Muscle of arm (tissue), 12 donors: ENCODE measurements around the gene GPR15. TPM values are rescaled to one million over a fixed set of nuclear protein-coding genes. Genes with fewer than 3 reads are reported as not detected.

Experiments
- DNase-seq: peaks from one replicate; pipeline ENCODE4 v3.0.0-alpha.2; 2013
- polyA plus RNA-seq, 12 donors: library from polyadenylated mRNA; unstranded; fragments of 120-200 nt; gene quantifications; one replicate each; pipeline ENCODE4 v1.2.1, GENCODE V29; 2013; ENCODE audit not compliant: insufficient read length in 12 of 12

GPR15 gene
- polyA plus RNA-seq, 12 donors: not detected

DNA sequence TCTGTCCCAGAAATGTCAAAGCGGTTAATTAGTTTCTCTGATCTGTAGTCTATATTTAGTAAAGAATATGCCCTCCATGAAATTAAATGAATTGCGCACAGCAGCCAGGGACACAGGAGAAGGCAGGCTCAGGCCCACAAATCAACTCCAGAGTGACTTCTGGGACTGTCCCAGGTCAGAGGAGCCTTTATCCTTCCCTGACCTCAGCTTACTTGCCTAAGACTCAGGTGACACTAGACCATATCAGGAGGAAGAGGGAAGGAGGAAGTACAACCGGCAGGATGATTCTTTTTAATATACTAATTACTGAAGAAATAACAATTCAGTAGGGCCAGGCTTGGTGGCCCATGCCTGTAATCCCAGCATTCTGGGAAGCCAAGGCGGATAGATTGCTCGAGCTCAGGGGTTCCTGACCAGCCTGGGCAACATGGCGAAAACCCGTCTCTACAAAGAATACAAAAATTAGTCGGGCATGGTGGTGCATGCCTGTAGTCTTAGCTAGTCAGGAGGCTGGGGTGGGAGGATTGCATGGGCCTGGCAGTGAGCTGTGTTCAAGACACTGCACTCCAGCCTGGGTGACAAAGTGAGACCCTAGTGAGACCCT is 1.8 kb upstream of the GPR15 start:
- no peak for DNase-seq

DNA sequence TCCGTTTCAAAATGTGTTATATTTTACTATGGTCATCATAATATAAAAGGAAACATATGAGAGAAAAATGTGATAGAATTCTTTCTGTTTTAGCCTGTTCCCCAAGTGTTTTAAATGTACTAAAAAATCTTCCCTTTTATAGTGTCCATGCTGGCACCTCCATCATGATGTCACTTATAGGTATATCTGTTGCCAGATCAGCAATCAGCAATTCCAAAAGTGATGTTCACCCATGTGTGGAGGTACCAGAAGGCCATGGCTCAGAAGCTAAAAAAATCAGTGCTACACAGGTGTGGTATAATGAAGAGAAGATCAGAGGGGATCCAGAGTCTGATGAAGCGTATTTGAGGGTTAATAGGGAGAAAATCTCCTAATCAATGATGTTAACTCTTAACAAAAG is 1.1 kb upstream of the GPR15 start:
- DNase-seq: no peak

DNA sequence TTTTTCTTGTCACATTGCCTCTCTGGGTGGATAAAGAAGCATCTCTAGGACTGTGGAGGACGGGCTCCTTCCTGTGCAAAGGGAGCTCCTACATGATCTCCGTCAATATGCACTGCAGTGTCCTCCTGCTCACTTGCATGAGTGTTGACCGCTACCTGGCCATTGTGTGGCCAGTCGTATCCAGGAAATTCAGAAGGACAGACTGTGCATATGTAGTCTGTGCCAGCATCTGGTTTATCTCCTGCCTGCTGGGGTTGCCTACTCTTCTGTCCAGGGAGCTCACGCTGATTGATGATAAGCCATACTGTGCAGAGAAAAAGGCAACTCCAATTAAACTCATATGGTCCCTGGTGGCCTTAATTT is 478 bp downstream of the GPR15 start:
- no peak for DNase-seq

DNA sequence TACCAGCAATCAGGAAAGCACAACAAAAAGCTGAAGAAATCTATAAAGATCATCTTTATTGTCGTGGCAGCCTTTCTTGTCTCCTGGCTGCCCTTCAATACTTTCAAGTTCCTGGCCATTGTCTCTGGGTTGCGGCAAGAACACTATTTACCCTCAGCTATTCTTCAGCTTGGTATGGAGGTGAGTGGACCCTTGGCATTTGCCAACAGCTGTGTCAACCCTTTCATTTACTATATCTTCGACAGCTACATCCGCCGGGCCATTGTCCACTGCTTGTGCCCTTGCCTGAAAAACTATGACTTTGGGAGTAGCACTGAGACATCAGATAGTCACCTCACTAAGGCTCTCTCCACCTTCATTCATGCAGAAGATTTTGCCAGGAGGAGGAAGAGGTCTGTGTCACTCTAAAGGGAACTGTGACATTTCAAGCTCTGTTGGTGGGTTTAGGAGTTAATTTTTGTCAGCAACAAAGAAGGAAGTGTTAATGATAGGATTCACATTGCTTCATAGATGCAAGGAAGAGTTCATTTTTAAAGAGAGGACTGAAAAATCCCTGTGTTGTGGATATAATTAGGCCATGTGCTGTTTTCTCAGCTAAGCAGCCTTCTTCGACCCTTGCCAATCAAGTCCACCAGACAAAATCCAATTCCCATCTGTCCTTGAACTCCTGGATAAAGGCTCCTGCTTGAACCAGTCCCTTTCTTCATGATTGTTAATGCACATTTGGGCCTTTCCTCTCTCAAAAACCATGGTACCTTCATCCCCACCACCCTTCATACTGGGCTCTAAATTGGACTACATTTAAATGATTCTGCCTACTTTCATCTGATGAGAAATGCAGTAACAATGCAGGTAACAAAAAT is 1.2 kb downstream of the GPR15 start:
- no peak for DNase-seq

DNA sequence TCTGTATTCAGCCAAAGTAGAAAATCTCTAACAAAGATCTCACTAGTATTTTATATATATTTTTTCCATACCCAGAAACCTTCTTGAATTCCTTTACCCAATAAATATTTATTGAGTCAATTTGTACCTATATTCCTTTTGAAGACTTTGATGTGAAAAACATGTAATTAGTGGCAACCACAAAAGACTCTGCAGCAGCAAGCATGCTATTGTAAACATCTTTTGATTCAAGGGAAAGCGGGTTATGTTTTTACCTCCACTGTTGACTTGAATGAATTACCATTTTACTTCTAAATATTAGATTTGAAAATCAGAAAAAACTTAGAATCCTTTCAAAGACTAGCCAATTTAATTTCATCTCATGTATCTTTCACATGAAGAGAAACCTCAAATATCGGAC is 2.4 kb downstream of the GPR15 start:
- DNase-seq: no peak

DNA sequence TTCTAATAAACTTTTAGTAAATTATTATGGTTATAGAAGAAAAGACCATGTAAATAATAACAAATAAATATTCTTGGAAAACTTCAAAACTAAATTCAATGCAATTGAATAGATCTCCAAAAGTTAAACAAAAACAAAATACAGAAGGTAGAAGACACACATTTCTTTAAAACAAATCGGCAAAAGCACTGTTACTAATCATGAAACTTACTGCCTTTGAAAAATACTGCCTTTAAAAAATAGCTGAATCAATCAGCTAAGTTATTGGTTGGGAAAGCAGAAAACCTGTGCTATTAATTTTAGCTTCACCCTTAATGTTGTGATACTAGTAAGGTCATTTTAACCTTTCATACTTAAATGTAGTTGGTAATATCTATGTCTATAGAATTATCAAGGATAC is 3.0 kb downstream of the GPR15 start:
- no peak for DNase-seq

DNA sequence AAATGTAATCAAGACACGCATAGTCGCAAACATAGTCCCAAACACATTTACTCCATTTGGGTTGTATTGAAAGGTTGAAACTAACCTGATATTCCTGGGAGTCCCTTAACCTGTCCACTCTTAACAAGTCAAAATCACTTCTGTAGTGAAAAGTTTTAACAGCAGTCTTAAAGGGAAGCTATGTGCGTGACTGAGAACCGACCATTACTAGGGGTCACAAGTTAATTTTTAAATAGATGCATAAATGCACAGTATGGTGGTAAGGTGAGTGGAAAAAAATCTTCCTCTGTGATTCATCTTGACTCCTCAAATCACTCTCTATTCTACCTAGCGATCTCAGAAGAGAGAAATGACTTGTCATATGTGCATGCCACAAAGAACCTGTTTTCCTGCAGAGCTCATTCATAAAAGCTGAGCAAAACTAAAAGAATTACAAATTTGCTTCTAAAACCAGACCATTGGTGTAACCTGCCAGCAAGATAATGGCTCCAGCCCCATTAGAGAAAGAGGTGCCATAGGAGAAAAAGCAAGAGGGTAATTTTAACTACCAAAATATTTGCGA is 4.8 kb downstream of the GPR15 start:
- no peak for DNase-seq

DNA sequence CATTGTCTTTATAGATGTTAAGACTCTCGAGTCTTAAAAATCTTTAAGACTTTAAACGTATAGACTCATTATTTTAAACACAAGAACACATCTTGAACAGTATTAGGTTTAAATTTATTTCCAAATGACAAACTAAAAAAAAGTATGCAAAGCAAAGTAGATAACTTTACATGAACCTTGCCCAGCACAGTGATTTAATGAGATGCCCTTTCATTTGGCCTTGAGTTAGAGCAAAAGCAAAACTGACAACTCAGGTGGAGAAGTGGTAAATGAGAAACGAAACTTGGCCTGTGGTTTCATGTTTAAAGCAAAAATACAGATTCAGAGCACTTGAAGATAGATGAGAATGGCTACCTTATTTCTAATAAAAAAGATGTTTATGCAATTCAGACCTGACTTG is 8.6 kb downstream of the GPR15 start:
- no peak for DNase-seq

DNA sequence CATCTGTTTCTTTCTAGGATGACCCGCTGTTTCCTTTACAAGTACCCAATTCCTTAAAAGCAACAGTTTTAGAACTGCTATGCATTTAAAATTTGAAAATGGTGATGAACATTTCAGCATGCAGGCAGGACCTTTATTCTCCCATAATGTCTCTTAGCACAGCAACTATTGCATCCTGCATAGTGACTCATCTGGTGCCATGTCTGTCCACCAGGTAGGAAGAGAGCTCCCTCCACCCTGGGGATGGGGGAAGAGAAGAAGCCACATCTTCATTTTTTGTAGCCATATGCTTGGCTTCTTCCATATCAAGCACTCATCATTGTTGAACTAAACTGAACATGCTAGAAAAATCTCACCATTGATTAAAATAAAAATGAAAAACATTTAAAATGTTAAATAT is 9.9 kb downstream of the GPR15 start:
- DNase-seq: no peak

DNA sequence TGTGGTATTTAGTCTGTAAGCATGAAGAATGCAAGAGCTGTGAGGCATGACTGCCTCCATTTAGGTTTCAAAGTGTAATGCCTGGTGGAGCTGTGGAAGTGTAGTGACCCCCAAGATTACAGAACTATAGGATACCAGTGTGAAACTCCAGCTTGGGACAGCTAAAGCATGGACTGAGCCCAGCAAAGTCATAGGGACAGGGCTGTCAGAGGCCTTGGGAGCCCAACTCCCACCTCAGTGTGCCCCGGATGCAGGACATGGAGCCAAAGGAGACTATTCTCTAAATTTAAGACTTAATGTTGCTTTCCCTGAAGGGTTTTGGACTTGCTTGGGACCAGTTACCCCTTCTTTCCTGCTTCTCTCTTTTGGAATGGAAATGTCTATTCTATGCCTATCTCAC is 10.8 kb downstream of the GPR15 start:
- DNase-seq: no peak

DNA sequence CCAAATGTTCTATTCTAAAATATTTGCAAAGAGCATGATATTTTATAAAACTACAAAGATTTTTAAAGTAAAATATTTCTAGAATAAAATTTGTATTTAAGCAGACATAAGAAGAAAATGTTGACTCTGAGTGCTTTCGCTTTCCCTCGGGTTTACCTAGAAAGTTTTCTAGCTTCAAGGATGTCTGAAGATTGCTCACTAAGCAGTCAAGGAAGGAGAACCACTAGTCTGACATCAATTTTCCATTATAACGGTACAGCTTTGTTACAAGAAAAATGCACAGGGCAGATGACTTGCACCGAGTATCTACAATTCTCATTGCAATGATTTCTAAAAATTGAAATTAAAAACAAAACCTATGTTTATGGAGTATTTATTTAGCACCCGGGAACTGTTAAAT is 14.2 kb downstream of the GPR15 start:
- DNase-seq: no peak

DNA sequence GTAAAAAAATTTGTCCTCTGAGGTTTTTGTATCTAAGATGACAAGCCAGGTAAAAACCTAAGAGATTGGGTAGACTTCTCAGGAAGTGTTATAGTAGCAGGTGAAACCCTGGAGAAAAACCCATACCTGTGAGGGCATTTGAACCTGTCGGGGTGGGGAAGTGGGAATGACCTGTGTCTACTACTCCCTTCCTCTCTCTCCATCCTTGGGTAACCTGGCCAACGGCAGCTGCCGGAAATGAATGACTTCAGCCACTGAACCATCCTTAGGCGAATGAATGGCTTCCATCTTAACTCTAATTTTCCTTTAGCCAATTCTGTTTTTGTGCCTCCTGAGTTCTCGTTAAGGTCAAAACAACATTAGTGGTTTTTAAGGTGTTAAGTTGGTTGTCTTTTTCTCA is 16.8 kb downstream of the GPR15 start:
- no peak for DNase-seq

DNA sequence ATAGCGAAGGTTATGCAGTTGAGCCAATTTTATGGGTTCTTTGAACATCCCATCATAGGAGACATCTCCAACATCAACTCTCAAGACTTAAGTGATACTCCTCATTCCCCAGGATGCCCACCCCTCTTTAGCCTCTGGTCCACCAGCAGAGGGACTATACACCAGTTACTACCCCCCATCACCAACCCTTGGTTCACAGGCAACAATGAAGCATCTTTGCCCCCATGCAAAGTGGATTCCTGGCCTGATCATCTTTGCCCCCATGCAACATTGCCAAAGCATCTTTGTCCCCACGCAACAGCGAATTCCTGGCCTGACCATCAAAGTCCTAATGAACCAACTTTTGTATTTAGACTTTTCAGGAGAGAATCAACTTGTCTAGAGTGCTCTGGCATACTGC is 19.1 kb downstream of the GPR15 start:
- DNase-seq: no peak

DNA sequence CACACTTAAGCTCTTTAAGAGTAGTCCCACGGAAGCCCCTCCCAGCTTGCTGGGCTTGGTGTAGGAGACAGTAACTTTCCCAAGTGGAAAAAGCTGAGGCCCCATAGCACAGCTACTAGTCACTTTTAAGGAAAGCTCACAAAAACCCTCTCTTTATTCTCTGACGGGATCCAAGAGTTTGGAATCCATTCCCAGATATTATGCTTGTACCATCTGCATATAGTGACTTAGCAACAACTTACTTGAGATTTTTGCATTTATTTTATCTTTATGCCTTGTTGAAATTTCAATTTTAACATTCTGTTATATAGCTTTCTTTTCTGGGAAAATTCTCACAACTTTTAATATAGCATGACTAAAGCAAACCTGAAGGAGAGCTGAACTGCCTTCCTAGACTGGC is 19.5 kb downstream of the GPR15 start:
- no peak for DNase-seq

DNA sequence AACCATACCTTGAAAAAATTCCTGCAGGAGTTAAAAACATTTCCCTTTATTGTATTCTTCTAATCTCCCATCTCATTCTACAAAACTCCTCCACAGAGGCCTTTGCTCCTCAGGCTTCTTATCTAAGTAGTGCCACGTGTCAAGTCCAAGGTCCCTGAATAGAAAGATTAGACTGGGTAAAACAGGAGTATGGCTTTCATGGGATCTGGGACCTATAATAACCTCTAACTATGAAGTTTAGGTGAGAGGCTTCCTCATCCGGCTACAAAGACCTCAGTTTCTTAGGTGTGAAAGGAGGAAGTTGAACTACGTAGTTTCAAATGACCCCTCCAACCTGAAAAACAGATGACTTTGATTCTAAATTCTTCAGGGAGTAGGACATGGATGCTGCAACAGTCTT is 20.0 kb downstream of the GPR15 start:
- DNase-seq: no peak

DNA sequence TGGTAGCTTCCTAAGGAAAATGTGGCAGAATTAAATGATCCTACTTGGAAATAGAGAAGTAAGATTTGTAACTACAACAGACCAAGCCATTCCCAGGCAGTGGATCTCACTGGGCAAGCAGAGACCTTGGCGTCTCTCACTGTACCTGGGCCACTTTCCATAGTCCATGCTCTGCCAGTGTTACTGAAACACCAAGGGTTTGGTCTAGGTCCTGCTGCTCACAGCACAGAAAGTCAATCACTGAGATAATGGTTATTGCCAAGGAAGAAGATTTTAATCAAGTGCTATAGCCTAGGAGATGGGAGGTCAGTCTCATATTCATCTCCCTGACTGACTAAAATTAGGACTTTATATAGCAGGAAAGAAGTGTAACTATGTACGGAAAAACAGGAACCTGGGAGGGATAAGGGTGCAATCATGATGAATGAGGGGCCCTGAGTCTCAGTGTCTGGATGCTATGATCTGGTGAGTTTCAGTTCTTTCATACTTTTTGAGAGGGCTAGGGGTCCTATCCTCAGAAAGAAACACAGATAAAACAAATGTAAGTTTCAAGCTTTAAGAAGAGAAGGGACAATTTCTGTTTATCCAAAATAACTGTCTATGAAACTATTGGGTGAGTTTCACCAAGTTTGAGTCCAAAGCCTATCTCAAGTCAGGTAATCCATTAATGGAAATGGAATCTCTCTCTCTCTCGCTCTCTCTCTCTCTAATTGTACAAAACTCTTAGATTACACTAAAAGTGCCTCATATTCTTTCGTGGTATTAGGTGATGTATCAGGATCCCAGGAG is 20.6 kb downstream of the GPR15 start:
- DNase-seq: no peak

DNA sequence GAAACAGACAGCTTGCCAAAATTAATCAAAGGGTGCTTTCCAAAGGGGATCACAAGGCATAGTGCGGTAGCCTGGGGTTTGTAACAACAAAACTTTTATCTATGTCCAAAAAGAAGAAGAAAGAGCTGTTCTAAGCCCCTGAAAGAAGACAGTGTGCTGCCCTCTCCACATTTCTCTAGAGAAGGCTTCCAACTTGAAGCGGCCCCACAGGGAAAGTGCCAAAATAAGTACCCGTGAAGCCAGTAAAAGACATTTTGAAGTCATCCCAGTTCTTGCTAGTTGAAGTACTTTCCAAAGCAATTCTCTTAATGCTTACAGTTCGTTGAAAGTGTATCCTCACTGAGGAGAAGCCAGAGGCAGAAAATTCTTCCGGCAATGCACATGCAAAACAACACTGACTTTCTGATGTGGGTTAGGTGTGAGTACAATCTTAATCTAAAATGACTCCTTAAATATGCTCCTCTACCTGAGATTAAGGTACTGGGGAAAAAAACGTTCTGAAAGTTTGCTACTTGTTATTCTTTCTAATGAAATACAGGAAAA is 21.3 kb downstream of the GPR15 start:
- no peak for DNase-seq

DNA sequence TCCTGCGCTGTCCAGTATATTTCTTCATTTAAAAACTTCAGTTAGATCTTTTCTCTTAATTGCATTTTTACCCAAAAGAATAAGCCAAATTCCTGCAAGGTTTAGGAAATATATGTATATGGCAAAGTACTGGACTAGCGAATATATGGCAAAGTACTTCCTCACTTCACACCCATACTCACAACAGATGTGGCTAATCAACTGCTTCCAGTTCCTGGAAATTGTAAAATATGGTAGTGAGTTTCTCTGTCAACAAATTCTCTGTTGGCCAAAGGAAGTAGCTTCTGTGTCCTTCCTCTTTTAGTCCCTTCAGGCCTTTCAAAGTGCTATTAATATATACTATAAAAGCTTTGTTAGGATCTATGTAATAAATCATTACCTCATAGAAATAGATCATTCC is 22.0 kb downstream of the GPR15 start:
- DNase-seq: no peak

DNA sequence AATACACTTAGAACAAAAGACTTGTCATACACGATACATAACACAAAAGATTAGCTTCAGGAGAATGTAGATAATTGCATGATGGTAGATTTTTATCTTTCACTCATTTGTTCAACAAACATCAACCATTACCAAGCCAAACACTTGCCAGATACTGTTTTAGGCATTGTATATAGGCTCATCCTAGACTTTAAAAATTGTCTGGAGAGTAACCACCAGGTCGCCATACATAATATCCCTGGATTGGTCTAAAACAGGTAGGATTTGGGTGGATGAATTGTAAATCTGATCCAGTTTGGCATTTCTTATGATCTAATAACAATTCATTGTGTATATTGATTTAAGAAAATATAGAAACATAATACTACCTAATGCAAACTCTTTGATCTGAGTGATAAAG is 22.8 kb downstream of the GPR15 start:
- DNase-seq: no peak

DNA sequence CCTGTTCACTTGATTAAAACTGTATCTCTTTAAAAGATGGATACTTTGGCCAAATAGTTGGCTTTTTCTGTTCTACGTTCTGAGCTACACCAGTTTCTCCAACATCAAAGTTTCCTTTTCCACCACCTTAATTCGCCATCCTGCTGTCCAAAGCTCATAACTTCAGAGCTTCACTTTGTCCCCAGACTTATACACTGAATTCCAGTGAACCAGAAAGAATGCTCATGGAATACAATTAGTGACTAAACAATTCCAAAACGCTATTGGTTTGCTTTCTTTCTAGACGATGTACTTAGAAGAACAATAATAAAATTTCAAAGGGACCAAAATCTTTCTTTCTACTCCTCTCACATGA is 23.2 kb downstream of the GPR15 start:
- DNase-seq: no peak

DNA sequence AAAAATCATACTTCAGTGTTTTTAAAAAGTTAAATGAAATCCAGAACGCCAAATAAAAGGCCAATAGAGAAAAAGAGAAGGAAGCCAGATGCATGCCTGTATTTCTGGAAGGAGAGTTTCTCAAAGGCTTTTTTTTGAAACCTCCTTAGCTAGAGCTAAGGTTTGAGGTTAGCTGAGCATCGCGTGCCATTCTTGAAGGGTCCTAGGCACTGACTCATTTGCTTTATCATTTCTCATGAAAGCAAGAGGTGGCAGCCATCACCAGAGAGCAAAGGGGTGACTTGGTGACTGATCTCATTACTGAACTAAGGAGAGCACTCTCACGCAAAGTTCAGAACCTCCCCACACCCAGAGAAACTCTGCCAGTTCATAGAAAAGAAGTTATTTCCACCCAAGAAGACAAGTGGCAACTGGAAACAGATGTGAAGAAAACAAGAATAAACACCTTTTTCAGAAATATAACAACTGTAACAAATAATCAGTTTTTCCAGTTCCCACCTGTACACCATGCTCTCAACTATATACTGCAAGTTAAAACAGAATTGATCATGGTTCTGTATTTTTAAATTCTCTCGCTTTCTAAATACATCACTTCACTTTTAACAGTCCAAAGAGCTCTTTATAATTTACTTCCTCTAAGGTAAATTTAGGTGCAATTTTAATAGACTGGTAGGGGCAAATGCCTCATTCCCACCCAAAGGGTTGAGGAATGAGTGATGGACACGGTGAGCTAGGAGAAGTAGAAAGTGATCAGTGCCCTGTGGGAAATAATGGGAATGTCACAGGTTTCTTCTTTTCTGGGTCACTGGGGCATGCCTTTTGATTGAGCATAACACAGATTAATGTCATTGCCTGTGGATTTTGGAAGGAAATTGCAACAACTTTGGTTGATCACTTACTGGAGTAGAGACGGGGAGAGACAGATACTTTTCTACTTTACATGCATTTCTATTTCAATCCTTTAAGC is 24.7 kb downstream of the GPR15 start:
- DNase-seq: no peak
